A549 treated with CpdA at 1 μM for 4 hours (cell line): Measurements from ENCODE around the gene PGM2. TPM values are rescaled to one million over a fixed set of nuclear protein-coding genes. Genes with fewer than 3 reads are reported as not detected.

Experiments
- total RNA-seq: library from RNA; stranded (reverse); fragments of 200-300 nt; extraction: Qiagen RNA extraction; gene quantifications from 5 replicates; pipeline ENCODE4 v1.2.3, GENCODE V29; 2022; ENCODE audit warnings: low read depth

PGM2 gene
- 14.0 to 14.7 TPM (median 14.2 TPM) in 5 replicates for total RNA-seq

DNA sequence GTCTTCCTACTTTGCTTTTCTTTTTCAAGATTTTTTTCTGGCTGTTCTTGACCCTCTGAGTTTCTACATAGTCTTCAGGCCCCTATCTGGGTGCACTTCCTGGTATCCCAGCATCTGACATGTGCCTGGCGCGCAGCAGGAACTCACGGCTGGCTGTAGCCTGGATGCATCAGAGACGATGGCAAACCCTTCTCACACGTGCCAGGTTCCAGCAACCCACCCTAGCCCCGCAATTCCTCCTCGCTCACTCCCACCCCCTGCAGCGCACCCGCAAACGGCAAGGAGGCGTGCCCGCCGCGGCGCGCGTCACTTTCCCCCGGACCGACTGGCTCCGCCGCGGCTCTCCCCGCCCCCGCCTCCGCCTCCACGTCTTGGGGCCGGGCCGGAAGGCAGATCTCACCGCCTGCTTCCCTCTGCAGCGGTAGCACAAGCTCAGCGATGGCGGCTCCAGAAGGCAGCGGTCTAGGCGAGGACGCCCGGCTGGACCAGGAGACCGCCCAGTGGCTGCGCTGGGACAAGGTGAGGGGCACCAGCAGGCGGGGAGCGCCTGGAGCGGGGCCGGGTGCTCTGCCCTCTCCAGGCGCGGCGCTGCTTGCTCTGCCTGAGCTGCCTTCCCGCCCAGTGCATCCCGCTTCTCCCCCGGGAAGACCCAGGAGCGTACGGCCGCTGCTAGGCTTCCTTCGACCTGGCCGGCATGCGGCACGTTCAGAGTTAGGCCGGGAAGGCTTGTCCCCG lies at the start of gene PGM2:
TSS of gene PGM2 (plus strand) at position 392 of the 735 bp plus-strand sequence. CDS start at position 439, 47 bp downstream.

DNA sequence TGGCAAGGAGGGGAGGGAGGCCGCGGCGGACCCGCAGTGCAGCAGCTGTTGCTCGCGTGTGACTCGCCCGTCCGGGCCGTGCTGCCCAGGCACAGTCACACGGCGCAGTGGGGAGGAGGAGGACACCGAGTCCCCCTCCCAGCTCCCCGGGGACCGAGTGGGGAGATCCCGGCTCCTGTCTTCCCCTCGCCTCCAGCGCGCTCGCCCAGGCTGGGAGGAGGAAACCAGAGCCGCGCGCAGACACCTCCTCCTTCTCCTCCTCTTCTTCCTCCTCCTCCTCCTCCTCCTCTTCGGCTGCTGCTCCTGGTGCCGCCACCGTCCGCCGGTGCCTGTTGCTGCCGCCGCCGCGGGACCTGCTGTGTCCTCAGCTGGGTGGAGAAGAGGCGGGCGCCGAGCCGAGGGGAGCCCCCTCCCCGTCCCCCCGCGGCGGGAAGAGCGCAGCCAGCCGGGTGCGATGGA lies 64.3 kb downstream of the PGM2 start, which contains the start of gene TBC1D1:
TSS of gene TBC1D1 (plus strand) at position 284 of the 459 bp plus-strand sequence. CDS start 11,012 bp downstream, outside the sequence.

Other genes starting within 250 kb of the PGM2 start
- gene RELL1, start 140.3 kb upstream of the PGM2 start, total RNA-seq, result 3.5 to 8.3 TPM (median 4.8 TPM) in 5 replicates
- 21.1 to 29.2 TPM (median 24.1 TPM) in 5 replicates for gene TBC1D1, start 64.4 kb downstream of the PGM2 start, total RNA-seq
- not detected in 5 replicates for gene PTTG2, start 133.7 kb downstream of the PGM2 start, total RNA-seq